Mesodermal cell (in vitro differentiated cells): ENCODE results near the gene ITPK1.

ENCODE experiments used
- H3K27ac ChIP-seq: 2 replicates; pipeline ENCODE4 v1.7.0; 2013; ENCODE audit warnings: mild to moderate bottlenecking, low read depth, low read length, moderate library complexity; ENCODE audit not compliant: severe bottlenecking
- H3K36me3 ChIP-seq: 2 replicates; pipeline ENCODE4 v1.7.1; 2013; ENCODE audit warnings: mild to moderate bottlenecking, low read length, moderate library complexity; ENCODE audit not compliant: control insufficient read depth, insufficient read depth
- H3K4me1 ChIP-seq: one replicate; pipeline ENCODE4 v1.7.1; 2013; ENCODE audit warnings: mild to moderate bottlenecking, low read length; ENCODE audit not compliant: insufficient read depth, control insufficient read depth, poor library complexity, severe bottlenecking
- H3K4me3 ChIP-seq: 2 replicates; pipeline ENCODE4 v1.7.0; 2013; ENCODE audit warnings: low read length, control low read depth, mild to moderate bottlenecking; ENCODE audit not compliant: insufficient read depth, poor library complexity, severe bottlenecking; ENCODE audit errors: extremely low read depth
- H3K9me3 ChIP-seq: 2 replicates; pipeline ENCODE4 v1.7.1; 2013; ENCODE audit warnings: mild to moderate bottlenecking, low read length, moderate library complexity; ENCODE audit not compliant: control insufficient read depth
- WGBS, 2 experiments: methylation state at CpG; one replicate each; pipeline ENCODE4 v1.1.5; 2013; ENCODE audit warnings: missing lambda C conversion rate in 2 of 2; ENCODE audit not compliant: insufficient coverage in 2 of 2; 5-methylcytosine and 5-hydroxymethylcytosine counted together

The ITPK1 gene

GRCh38 chr14:92939699-92940098 is 176.0 kb downstream of the ITPK1 start:
- Histone ChIP-seq H3K4me3 (no peak overlapping the region), H3K4me1 (no peaks in the 10 kb centered on the region), H3K27ac (no peak overlapping the region), H3K36me3 (no peaks in the 10 kb centered on the region), H3K9me3 (no peaks in the 10 kb centered on the region)
- 93 to 97% methylated on average over 12 of the region's 12 CpGs for WGBS, 2 experiments

GRCh38 chr14:92938890-92939671 is 176.6 kb downstream of the ITPK1 start:
- Histone ChIP-seq H3K36me3 (no peaks in the 10 kb centered on the region), H3K4me3 (no peak overlapping the region), H3K27ac (no peak overlapping the region), H3K4me1 (no peaks in the 10 kb centered on the region), H3K9me3 (no peaks in the 10 kb centered on the region)
- 93 to 94% methylated on average over 20 to 26 of the region's 27 CpGs for WGBS, 2 experiments

GRCh38 chr14:92938235-92938875 is 177.4 kb downstream of the ITPK1 start:
- H3K9me3 ChIP-seq = no peaks in the 10 kb centered on the region
- H3K4me3 ChIP-seq = no peak overlapping the region
- no peak overlapping the region for H3K27ac ChIP-seq
- no peaks in the 10 kb centered on the region for H3K4me1 ChIP-seq
- 82% methylated on average over 9 of the region's 9 CpGs for WGBS, 2 experiments
- no peaks in the 10 kb centered on the region for H3K36me3 ChIP-seq

- no peaks in the 10 kb centered on the region for H3K9me3 ChIP-seq
- no peaks in the 10 kb centered on the region for H3K36me3 ChIP-seq
- 91 to 95% methylated on average over 9 to 13 of the region's 16 CpGs for WGBS, 2 experiments
- H3K4me3 ChIP-seq = no peak overlapping the region
- H3K4me1 ChIP-seq = no peaks in the 10 kb centered on the region
- no peak overlapping the region for H3K27ac ChIP-seq
These were observed 178.4 kb downstream of the ITPK1 start for GRCh38 chr14:92937051-92937937.

- H3K36me3 ChIP-seq = no peaks in the 10 kb centered on the region
- no peaks in the 10 kb centered on the region for H3K9me3 ChIP-seq
- WGBS, 2 experiments = 89 to 90% methylated on average over 8 to 10 of the region's 11 CpGs
- H3K4me3 ChIP-seq = no peak overlapping the region
- H3K27ac ChIP-seq = no peak overlapping the region
- H3K4me1 ChIP-seq = no peaks in the 10 kb centered on the region
These were observed 179.6 kb downstream of the ITPK1 start for GRCh38 chr14:92936085-92936484.

- Histone ChIP-seq H3K4me3 (no peak overlapping the region), H3K36me3 (no peaks in the 10 kb centered on the region), H3K27ac (no peak overlapping the region), H3K9me3 (no peaks in the 10 kb centered on the region), H3K4me1 (no peaks in the 10 kb centered on the region)
- WGBS, 2 experiments = 94 to 96% methylated on average over 9 to 11 of the region's 11 CpGs
These were observed 180.3 kb downstream of the ITPK1 start for GRCh38 chr14:92935446-92935845.

GRCh38 chr14:92934196-92935085 is 181.3 kb downstream of the ITPK1 start:
- no peak overlapping the region for H3K4me3 ChIP-seq
- H3K27ac ChIP-seq = no peak overlapping the region
- 89 to 92% methylated on average over 18 to 19 of the region's 19 CpGs for WGBS, 2 experiments
- no peaks in the 10 kb centered on the region for H3K4me1 ChIP-seq
- no peaks in the 10 kb centered on the region for H3K9me3 ChIP-seq
- no peaks in the 10 kb centered on the region for H3K36me3 ChIP-seq

- Histone ChIP-seq H3K36me3 (no peaks in the 10 kb centered on the region), H3K4me1 (no peaks in the 10 kb centered on the region), H3K4me3 (no peak overlapping the region), H3K27ac (no peak overlapping the region), H3K9me3 (no peaks in the 10 kb centered on the region)
- 89 to 91% methylated on average over 4 to 7 of the region's 8 CpGs for WGBS, 2 experiments
These were observed 182.2 kb downstream of the ITPK1 start for GRCh38 chr14:92933481-92933880.

- Histone ChIP-seq H3K36me3 (no peaks in the 10 kb centered on the region), H3K27ac (no peak overlapping the region), H3K4me1 (no peaks in the 10 kb centered on the region), H3K4me3 (no peak overlapping the region), H3K9me3 (no peaks in the 10 kb centered on the region)
- WGBS, 2 experiments = 89 to 91% methylated on average over 20 to 26 of the region's 35 CpGs
These were observed 183.0 kb downstream of the ITPK1 start for GRCh38 chr14:92932448-92933395.
